HG03095 (cell line): ENCODE results near the gene SPAG16.

ENCODE experiments used
- ATAC-seq: cut with Tn5 transposase; IDR thresholded peaks from one replicate; pipeline ENCODE4 v1.9.1; 2021; ENCODE audit warnings: moderate library complexity; ENCODE audit not compliant: unreplicated experiment

SPAG16 gene

GRCh38 chr2:214226061-214226460, 941.8 kb downstream of the SPAG16 start:
- no peak for ATAC-seq

GRCh38 chr2:214232271-214232670, 948.0 kb downstream of the SPAG16 start:
- ATAC-seq: no peak

GRCh38 chr2:214233164-214233563, 948.9 kb downstream of the SPAG16 start:
- no peak for ATAC-seq

GRCh38 chr2:214242797-214243196, 958.5 kb downstream of the SPAG16 start:
- ATAC-seq: no peak

- no peak for ATAC-seq
These were observed 960.6 kb downstream of the SPAG16 start for GRCh38 chr2:214244847-214245246.

GRCh38 chr2:214246417-214246816, 962.2 kb downstream of the SPAG16 start:
- ATAC-seq: no peak

GRCh38 chr2:214247531-214247930, 963.3 kb downstream of the SPAG16 start:
- no peak for ATAC-seq

GRCh38 chr2:214255046-214255445, 970.8 kb downstream of the SPAG16 start:
- no peak for ATAC-seq

- ATAC-seq: no peak
These were observed 977.4 kb downstream of the SPAG16 start for GRCh38 chr2:214261683-214262082.

GRCh38 chr2:214264171-214264570, 979.9 kb downstream of the SPAG16 start:
- no peak for ATAC-seq

- ATAC-seq: no peak
These were observed 981.8 kb downstream of the SPAG16 start for GRCh38 chr2:214265991-214266489.

- ATAC-seq: no peak
These were observed 993.6 kb downstream of the SPAG16 start for GRCh38 chr2:214277880-214278279.

GRCh38 chr2:214286011-214286410, 1001.7 kb downstream of the SPAG16 start:
- ATAC-seq: no peak

- no peak for ATAC-seq
These were observed 1009.3 kb downstream of the SPAG16 start for GRCh38 chr2:214293593-214293992.

GRCh38 chr2:214294426-214294825, 1010.2 kb downstream of the SPAG16 start:
- ATAC-seq: no peak

GRCh38 chr2:214297423-214297822, 1013.2 kb downstream of the SPAG16 start:
- no peak for ATAC-seq

- no peak for ATAC-seq
These were observed 1026.1 kb downstream of the SPAG16 start for GRCh38 chr2:214310319-214310718.

GRCh38 chr2:214311031-214311533, 1026.8 kb downstream of the SPAG16 start:
- ATAC-seq: no peak

GRCh38 chr2:214311931-214312749, 1027.9 kb downstream of the SPAG16 start:
- ATAC-seq: no peak

- no peak for ATAC-seq
These were observed 1031.1 kb downstream of the SPAG16 start for GRCh38 chr2:214315324-214315723.

- ATAC-seq: no peak
These were observed 1035.9 kb downstream of the SPAG16 start for GRCh38 chr2:214320211-214320610.

- ATAC-seq: no peak
These were observed 1038.4 kb downstream of the SPAG16 start for GRCh38 chr2:214322662-214323061.
